Activated CD4-positive, alpha-beta T cell treated with anti-CD3 and anti-CD28 coated beads, Interleukin-2, Interleukin-6, amounts not matched to agents 100 ng/mL and 50 ng/mL, durations not matched to agents 16 hours and 8 hours (primary cell): ENCODE data around the gene PLXNA3.

Source experiments
- DNase-seq: peaks from one replicate; pipeline ENCODE4 v3.0.0-alpha.2; 2020

The PLXNA3 gene

DNA sequence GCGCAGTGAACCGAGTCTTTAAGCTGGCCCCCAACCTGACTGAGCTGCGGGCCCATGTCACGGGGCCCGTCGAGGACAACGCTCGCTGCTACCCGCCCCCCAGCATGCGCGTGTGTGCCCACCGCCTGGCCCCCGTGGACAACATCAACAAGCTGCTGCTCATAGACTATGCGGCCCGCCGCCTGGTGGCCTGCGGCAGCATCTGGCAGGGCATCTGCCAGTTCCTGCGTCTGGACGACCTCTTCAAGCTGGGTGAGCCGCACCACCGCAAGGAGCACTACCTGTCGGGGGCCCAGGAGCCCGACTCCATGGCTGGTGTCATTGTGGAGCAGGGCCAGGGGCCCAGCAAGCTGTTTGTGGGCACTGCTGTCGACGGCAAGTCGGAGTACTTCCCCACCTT, 2.2 kb downstream of the PLXNA3 start:
- no peak for DNase-seq

DNA sequence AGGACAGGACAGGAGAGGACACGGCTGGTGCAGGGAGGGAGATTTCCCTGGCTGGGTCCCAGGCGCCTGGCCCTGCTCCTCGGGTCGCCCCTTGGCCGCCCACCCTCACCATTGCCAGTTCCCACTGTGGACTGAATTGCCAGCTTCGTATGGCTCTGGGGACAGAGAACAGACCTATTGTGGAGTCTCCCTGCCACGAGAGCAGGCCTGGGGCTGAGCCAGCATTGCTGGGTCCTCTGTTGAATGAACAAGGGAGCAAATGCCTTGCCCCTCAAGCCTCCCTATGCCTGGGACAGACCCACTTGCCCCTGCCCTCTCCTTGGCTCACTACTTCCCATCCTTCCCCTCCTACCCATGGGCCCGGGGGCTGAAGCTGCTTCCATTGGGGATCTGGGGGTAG, 4.3 kb downstream of the PLXNA3 start:
- no peak for DNase-seq

DNA sequence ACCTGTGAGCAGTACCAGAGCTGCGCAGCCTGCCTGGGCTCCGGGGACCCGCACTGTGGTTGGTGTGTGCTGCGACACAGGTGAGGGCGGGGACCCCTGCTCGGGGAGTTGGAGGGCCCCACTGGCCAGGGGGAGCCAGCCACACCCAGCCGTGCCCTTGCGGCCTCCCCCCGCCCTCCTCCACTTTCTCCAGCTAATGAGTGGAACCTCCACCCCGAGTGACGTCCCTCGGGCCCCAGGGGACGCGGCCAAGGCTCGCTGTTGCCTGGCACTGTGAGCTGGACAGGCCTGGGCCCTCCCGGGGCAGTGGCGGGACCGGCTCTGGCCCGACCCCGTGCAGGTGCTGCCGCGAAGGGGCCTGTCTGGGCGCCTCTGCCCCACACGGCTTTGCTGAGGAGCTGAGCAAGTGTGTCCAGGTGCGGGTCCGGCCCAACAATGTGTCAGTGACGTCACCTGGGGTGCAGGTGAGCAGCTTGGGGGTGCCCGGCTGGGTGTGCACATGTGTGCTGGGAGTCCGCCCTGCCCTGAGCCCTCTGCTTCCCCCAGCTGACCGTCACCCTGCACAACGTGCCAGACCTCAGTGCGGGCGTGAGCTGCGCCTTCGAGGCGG, 5.6 kb downstream of the PLXNA3 start:
- no peak for DNase-seq

DNA sequence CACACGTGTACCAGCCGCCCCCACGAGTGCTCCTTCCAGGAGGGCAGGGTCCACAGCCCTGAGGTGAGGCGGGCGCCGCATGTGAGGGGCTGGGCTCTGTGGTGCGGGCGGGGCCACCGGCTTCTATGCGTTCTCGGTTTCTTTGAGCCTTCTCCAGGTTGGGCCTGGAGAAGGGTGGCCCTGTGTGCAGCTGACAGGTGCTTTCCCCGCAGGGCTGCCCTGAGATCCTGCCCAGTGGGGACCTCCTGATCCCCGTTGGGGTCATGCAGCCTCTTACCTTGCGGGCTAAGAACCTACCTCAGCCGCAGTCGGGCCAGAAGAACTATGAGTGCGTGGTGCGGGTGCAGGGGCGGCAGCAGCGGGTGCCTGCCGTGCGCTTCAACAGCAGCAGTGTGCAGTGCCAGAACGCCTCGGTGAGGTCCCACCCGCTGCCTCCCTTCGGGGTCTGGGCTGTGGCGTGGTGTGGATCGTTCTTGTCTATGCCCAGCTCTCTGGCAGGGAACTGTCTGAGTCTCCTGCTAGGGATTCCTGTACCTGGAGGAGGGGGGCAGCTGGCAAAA, 6.8 kb downstream of the PLXNA3 start:
- no peak for DNase-seq

DNA sequence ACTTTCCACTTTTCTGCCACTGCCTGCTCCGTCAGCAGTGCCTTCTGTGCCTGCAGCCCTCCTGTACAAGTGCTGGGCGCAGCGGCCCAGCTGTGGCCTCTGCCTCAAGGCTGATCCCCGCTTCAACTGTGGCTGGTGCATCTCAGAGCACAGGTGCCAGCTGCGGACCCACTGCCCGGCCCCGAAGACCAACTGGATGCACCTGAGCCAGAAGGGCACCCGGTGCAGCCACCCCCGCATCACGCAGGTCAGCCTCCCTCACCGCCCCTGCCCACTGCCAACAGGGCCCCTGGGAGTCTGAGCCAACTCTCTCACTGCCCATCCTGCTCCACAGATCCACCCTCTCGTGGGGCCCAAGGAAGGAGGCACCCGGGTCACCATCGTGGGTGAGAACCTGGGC, 7.5 kb downstream of the PLXNA3 start:
- no peak for DNase-seq

DNA sequence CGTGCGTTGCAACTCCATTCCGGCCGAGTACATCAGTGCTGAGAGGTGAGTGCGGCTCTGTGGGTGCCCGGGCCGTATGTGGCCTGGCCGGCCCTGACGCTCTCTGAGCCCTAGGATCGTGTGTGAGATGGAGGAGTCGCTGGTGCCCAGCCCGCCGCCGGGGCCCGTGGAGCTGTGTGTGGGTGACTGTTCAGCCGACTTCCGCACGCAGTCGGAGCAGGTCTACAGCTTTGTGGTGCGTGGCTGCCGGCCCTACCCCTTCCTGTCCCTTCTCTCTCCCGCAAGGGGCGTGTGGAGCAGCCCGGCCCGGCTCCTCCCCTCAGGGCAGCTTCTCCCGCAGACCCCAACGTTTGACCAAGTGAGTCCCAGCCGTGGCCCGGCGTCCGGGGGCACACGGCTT, 8.0 kb downstream of the PLXNA3 start:
- DNase-seq = no peak

DNA sequence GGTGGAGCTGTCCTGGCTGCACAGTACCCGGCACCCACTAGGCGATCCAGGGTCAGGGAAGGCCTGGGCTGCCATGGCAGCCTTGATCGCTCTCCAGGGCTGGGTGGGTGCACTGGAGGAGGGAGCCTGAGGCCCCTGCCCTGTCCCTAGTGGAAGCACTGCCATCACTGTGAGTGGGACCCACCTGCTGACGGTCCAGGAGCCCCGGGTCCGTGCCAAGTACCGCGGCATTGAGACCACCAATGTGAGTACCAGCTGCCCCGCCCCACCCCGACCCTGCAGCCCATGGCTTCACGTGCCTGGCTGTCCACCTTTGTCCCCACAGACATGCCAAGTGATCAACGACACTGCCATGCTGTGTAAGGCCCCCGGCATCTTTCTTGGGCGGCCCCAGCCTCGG, 8.8 kb downstream of the PLXNA3 start:
- DNase-seq = no peak

DNA sequence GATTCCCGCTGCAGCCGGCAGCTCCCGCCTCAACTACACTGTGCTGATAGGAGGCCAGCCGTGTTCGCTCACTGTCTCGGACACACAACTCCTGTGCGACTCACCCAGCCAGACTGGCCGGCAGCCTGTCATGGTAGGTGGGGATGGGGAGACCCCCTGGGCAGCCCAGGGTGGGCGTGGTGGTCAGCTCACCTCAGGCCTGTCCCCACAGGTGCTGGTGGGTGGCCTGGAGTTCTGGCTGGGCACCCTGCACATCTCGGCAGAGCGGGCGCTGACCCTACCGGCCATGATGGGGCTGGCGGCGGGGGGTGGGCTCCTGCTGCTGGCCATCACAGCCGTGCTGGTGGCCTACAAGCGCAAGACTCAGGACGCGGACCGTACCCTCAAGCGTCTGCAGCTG, 9.5 kb downstream of the PLXNA3 start:
- no peak for DNase-seq

DNA sequence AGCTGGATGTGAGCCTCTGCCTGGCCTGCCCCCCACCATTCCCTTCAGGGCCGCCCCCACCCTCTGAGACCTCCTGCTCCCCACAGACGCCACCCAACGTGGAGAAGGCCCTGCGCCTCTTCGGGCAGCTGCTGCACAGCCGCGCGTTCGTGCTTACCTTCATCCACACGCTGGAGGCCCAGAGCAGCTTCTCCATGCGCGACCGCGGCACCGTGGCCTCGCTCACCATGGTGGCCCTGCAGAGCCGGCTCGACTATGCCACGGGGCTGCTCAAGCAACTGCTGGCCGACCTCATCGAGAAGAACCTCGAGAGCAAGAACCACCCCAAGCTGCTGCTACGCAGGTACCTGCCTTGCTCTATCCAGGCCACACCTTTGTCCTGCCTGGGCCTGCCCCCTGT, 10.1 kb downstream of the PLXNA3 start:
- no peak for DNase-seq

DNA sequence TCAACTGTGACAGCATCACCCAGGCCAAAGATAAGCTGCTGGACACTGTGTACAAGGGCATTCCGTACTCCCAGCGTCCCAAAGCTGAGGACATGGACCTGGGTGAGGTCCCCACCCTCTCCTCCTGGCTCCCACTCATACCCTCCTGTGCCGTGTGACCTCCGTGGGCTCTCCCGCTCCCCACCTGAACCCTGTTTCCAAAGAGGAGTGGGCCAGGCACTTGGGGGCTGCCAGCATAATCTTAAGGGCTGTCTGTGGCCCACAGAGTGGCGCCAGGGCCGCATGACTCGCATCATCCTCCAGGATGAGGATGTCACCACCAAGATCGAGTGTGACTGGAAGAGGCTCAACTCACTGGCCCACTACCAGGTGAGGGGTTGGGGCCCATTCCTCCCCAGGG, 11.0 kb downstream of the PLXNA3 start:
- no peak for DNase-seq

DNA sequence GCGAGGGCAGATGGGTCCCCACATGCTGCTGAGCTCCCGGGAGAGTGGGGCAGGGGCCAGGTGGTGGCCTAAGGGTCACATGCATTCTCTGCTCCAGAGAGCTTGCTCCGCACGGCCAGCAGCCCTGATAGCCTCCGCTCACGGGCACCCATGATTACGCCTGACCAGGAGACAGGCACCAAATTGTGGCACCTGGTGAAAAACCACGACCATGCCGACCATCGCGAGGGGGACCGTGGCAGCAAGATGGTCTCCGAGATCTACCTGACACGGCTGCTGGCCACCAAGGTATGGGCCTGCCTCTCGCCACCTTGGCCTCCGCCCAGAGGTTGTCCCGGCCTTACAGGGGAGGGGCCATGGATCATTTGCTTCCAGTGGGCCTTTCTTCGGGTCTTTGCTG, 11.8 kb downstream of the PLXNA3 start:
- DNase-seq = no peak

DNA sequence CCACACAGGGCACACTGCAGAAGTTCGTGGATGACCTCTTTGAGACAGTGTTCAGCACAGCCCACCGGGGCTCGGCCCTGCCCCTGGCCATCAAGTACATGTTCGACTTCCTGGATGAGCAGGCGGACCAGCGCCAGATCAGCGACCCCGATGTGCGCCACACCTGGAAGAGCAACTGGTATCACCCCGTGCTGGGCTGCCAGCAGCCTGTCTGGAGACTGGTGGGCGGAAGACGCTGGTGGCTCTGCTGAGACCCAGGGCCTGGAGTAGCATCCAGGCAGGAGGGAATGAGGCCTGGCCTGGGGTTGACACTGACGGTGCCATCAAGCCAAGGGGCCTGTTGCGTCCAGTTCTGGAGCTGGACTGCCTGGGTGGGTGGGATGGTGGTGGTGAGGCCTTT, 12.4 kb downstream of the PLXNA3 start:
- no peak for DNase-seq

DNA sequence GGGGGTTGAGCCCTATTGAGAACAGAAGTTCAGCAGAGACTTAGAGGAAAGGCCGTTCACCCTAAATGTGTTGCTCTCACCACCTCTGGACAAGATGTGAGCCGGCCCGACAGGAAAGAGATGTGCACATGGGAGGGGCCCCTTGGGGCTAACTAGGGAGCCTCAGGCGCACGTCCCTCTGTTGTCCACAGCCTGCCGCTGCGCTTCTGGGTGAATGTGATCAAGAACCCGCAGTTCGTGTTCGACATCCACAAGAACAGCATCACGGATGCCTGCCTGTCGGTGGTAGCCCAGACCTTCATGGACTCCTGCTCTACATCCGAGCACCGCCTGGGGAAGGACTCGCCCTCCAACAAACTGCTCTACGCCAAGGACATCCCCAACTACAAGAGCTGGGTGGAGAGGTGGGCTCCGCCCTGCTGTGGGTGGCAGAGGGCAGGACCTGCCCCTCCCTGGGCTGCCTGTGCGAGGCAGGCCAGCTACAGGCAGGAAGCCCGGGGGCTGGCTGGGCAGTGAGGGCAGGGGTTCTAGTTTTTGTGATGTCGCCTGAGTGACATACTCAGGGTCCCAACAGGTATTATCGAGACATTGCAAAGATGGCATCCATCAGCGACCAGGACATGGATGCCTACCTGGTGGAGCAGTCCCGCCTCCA, 13.0 kb downstream of the PLXNA3 start:
- DNase-seq = no peak

DNA sequence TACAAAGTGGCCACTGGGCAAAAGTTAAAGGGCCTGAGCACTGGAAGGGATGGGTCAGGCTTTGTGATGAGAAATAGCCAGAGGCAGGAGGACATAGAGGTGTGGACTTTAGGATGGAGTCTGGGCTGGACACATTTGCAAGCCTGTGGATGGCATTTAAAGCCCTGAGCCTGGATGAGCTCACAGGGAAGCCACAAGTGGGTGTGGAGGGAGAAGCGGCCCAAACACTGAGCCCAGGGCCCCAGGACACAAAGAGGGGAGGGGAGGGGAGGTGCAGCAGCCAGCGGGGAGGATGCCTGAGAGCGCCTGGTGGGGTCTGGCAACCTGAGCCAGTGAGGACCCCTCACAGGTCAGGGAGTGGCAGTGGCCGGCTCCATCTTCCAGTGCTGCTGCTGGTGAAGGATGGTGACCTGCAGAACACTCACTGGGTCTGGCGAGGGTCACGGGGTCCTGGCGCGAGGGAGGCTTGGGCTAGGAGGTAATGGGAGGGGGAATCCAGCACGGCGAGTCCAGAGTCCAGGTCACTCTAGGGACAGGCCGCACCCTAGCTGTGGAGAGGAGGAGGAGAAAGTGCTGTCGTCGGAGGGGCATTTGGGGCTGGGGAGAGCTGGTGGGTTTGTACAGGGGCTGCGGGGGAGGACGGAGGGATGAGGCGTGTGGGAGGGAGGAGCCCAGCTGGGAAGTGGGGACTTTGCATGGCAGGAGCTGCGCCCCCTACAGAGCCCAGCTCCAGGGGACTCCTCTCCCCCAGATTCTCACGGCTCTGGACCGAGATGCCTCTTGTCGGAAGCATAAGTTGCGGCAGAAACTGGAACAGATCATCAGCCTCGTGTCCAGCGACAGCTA, 14.0 kb downstream of the PLXNA3 start:
- no peak for DNase-seq

DNA sequence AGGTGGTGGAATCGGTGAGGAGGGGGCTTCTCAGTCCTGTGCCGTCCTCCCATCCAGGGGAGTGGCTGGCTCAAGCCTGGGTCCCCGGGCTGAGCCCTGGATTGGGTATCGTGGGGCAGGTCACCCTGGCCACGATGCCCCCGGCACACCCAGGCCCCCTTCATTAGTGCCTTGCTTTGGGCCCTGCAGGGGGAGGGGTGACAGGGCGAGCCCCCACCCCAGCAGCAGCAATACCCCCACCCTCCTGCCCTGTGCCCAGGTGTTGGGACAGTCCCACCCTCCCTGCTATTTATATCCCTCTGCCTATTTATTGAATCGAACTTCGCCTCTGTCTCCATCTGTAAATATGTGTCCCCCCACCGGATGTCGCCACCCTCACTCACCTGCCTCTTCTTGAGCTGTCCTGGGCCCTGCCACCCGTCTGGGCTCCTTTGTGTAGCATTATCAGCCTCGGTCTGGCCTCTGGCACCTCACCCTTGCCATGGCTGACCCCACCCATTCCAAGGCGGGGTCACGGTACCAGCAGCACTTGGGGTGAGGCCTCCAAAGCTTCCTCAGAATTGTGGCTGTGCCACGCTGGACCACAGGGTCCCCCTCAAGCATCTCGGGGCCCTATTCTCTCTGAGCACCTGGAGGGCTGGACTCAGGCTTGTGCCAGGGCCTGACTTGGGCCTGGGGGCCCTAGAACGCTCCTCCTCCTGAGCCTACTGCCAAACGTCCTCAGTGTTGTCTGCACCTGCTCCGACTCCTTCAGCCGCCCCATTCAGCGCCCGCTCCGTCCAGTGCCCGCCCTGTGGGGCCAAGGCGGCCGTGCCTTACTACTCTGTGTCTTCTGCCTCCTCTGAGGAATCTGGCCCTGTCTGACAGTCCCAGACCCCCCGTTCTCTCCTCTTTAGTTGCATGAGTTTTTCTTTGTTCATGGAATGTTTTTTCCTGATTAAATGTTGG, 14.9 kb downstream of the PLXNA3 start:
- DNase-seq = no peak

DNA sequence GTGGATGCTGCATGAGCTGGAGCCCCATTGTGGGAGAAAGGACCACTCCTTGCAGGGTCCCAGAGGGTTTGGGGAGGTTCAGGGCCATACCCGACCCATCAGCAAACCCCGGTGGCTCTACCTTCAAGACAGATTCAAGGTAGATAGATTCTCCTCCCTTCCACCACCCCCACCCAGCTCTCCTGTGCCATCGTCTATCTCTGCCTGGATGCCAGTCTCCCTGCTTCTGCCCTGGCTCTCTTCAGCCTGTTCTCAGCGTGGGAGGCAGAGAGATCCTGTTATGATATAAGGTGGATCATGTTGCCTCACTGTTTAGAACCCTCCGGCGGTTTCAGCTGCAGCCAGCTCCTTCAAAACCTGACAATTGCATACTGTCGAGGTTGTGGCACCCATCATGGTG, 15.6 kb downstream of the PLXNA3 start:
- DNase-seq = no peak

DNA sequence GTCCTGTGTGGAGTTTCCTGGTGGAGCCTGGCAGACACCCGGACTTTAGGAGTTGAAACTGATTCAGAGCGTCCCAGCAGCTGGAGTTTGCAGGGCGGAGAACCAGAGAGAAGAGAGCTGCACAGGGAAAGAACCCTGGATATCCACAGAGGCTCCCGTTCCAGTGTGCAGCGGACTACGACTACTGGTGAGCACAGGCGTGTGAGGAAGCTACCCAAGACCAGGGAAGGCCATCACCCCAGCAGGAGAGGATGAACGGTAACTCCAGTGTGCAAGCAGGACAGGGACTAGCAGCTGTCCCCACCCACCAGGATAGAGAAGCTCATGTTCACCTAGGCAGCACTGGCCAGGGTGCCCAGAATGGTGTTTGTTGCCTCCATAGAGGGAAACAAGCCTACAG, 18.7 kb downstream of the PLXNA3 start:
- DNase-seq = no peak

DNA sequence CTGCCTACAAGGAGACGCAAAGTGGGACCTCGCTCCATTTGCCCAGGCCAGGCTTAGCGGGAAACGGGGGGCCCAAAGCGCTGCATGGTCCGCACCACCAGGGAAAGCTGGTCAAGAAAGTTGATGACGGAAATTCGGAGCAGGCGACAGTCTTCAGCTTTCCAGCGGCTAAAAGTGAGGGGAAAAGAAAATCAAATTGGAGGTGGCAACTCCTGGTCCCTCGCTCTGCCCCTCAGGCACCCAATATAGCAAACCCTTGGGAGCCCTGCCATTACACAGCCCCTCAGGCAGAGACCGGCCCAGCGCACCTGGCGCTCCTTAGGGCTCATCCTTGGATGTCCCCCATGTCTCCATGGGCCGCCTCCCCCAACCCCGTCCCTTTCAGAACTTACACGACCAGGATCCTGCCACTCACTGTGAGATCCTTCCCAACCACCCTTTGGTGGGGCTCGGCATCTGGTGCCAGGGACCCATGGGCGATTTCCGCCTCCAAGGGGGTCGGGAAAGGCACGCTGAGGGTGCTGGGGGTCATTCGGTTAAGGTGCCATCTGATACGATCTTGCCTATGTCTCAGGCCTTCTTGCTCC, 19.9 kb downstream of the PLXNA3 start:
- no peak for DNase-seq

DNA sequence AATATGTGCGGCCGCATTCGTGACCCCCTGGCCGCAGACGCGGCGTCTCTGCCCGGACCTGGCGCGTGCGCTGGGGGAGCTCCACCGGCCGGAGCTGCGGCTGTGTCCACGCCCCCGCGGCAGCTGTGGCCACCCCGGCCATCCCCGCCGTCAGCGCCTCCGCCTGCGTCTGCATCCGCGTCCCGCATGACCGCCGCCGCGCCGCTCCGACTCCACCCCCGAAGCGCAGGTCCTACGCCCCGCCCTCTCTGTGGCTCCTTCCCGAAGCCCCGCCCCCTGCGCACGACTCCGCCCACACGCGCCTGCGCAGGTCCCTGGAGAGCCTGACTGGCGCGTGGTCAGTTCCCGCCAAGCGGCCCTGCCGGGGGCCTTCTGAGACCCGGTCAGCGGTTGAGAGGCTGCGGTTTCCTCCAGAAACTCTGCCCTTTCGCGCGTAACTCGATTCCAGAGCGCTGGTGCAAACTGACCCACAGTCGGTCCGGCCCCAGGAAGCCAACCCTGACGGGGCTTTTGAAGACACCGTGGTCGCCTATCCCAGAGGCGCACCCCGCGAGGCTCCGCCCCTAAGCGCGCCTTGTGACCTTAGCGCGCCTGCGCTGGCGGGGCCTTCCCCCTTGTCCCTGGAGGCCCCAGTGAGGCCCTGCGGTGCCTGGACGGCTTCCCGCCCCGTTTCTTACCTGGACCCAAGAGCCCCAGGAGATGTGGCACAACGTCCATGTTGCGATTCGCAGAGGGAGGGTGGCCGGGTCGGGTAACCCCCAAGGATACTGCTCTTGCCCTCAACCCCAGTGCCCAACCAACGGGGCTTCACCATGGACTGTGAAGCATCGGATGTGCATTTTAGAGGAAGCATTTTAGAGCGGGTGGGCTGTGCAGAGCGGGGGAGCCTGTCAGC, 20.9 kb downstream of the PLXNA3 start, which contains the start of gene LAGE3:
TSS of gene LAGE3 (minus strand) at position 554 of the 895 bp plus-strand sequence. CDS start at position 188, 366 bp downstream.
- peak; percentile 95 for DNase-seq

DNA sequence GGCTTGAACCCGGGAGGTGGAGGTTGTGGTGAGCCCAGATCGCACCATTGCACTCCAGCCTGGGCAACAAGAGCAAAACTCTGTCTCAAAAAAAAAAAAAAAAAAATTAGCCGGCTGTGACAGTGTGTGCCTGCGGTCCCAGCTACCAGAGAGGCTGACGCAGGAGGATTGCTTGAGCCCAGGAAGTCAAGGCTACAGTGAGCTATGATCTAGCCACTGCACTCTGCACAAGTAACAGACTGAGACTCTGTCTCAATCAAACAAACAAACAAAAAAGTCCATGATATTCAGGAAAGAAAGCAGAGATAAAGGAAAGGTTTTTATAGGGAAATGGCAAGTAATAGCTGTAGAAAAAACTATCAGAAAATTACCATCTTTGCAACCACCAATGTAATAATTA, 23.1 kb downstream of the PLXNA3 start:
- DNase-seq = no peak
